Motor neuron (in vitro differentiated cells): ENCODE data around the gene C1orf167. TPM values are rescaled to one million over a fixed set of nuclear protein-coding genes. Genes with fewer than 3 reads are reported as not detected.

ENCODE experiments used
- ATAC-seq, 8 experiments: fragments of 200-7000 bp; cut with Tn5 transposase; replicated peaks in 6 of 8; 2 replicates each; pipeline ENCODE4 v1.8.0; 2021; ENCODE audit warnings: mild to moderate bottlenecking in 8 of 8, moderate library complexity in 8 of 8
- H3K27ac ChIP-seq, 2 donors: fragments of 250-450 bp; sonication (Bioruptor Pico); 2 replicates each; pipeline ENCODE4 v1.9.0; 2021; ENCODE audit warnings: antibody characterized with exemption in 2 of 2, mild to moderate bottlenecking in 2 of 2, moderate library complexity in 1 of 2
- H3K4me1 ChIP-seq, 2 donors: fragments of 250-450 bp; sonication (Bioruptor Pico); replicated peaks in 1 of 2; 2 replicates each; pipeline ENCODE4 v1.6.1; 2021; ENCODE audit warnings: antibody characterized with exemption in 2 of 2, mild to moderate bottlenecking in 2 of 2, moderate library complexity in 1 of 2
- H3K4me3 ChIP-seq, 5 donors: fragments of 250-450 bp; sonication (Bioruptor Pico); 2 replicates each; pipeline ENCODE4 v1.9.0; 2021; ENCODE audit warnings: antibody characterized with exemption in 5 of 5, mild to moderate bottlenecking in 5 of 5, moderate library complexity in 4 of 5
- WGBS, 10 experiments: fragments of 450-650 bp; shearing (Covaris generic); methylation state at CpG; one replicate each; pipeline ENCODE4 v1.0.0; 2022; 5-methylcytosine and 5-hydroxymethylcytosine counted together
- in situ Hi-C, 9 experiments: fragments of 400-800 bp; cut with MboI; loops; one replicate each; pipeline ENCODE4 v1.15.0; 2021; ENCODE audit warnings: low sequenced_read_pairs in 9 of 9, low pct_unique_long_range_greater_than_20kb in 2 of 9; ENCODE audit not compliant: unreplicated experiment in 9 of 9
- total RNA-seq, 8 experiments: library from RNA; unstranded; fragments of 300-600 nt; gene quantifications; 2 replicates each; pipeline versions ENCODE4 v1.2.3 to v1.2.4, GENCODE V29; 2022

Gene C1orf167
- total RNA-seq, 8 experiments from 2014 or later = 0.11 to 1.9 (median 0.35) TPM; not detected in 2

DNA sequence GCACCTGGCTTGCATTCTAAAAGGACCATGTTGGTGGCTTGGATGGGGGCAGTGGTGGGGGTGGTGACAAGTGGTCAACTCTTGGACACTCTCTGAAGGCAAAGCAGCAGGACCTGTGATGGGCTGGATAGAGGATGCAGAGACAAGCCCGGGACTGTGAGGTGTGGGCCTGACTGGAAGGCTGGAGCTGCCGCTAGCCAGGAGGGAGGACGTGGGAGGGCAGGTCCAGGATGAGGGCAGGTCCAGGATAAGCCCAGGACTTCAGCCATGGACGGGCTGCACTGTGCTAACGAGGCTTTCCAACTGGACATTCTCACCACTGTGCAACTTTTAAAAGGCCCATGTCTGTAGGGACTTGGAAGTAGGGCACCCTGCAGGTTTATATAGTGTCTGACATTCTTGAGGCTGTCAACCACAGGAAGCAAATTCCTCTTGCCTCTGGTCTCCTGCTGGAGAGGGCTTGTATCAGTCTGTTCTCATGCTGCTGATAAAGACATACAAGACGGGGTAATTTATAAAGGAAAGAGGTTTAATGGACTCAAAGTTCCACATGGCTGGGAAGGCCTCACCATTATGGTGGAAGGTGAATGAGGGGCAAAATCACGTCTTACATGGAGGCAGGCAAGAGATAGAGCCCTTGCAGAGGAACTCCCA is 8.3 kb upstream of the C1orf167 start:
- WGBS, 10 experiments = 18 to 94% (median 83%) methylated on average over 1 to 7 of the region's 7 CpGs; no CpG with 5 or more reads in 2 of the 10 experiments
- peak in 1 of 8 experiments; percentile 23 for ATAC-seq
- H3K4me1 ChIP-seq = peaks cover 10 to 12% of the 10 kb centered on the region in 2 donors
- no peak overlapping the region for H3K4me3 ChIP-seq
- in situ Hi-C loops = no loop called here
- H3K27ac ChIP-seq = no peak overlapping the region

DNA sequence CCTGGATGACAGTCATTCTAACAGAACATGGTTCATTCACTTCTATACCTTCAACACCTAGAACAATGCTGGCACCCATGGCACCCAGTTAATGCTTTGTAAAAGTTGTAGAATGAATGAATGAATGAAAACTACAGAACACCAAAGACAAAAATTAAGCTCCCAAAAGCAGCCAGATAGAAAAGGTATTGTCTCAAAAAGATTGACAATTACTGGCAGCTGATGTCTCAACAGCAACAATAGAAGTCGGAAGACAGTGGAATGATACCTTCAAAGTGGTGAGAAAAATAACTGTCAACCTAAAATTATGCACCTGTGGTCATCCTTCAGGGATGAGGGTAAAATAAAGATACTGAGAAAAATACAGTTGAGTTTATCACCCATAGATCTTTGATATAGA is 4.9 kb upstream of the C1orf167 start:
- Histone ChIP-seq H3K27ac (no peak overlapping the region), H3K4me1 (peaks cover 10 to 15% of the 10 kb centered on the region in 2 donors), H3K4me3 (no peak overlapping the region)
- in situ Hi-C loops = no loop called here
- WGBS, 10 experiments = 0 to 100% (median 80%) methylated on average over 1 of the region's 1 CpG
- no peak for ATAC-seq

DNA sequence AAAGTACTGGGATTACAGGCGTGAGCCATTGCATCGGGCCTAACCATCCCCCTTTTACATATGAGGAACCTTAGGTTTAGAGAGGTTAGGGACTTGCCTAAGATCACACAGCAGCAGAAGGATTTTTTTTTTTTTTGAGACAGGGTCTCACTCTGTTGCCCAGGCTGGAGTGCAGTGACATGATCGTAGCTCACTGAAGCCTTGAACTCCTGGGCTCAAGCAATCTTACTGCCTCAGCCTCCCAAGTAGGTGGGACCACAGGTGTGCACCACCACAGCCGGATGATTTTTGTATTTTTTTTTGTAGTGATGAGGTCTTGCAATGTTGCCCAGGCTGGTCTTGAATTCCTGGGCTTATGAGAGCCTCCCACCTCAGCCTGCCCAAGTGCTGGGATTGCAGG is 2.2 kb upstream of the C1orf167 start:
- H3K4me1 ChIP-seq = peaks cover 0 to 12% of the 10 kb centered on the region in 2 donors
- H3K27ac ChIP-seq = no peak overlapping the region
- in situ Hi-C loops = no loop called here
- 41 to 100% (median 88%) methylated on average over 1 to 4 of the region's 4 CpGs; no CpG with 5 or more reads in 4 of the 10 experiments for WGBS, 10 experiments
- no peak for ATAC-seq
- H3K4me3 ChIP-seq = no peak overlapping the region

DNA sequence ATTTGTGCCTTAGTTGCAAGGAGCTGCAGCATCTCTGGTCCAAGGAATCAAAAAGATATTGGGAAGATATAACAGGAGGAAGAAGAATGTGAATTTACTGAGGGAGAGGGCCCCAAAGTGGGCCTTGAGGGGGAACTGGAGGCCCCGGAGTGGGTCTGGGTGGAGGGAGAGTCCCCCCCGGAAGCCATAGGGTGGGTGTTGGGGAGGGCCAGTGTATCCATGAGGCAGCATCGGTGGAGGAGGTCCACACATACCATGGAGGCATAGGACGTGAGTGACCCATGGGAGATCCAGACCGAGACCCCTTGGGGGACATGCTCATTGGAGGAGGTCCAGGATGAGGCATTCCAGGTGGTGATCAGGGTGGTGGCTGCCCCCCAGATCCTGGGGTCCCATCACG is 708 bp upstream of the C1orf167 start:
- Histone ChIP-seq H3K4me3 (no peak overlapping the region), H3K4me1 (peaks cover 0 to 12% of the 10 kb centered on the region in 2 donors), H3K27ac (no peak overlapping the region)
- WGBS, 10 experiments = 50 to 90% (median 84%) methylated on average over 2 to 6 of the region's 6 CpGs; no CpG with 5 or more reads in 6 of the 10 experiments
- ATAC-seq = peak in 1 of 8 experiments; percentile 7
- in situ Hi-C loops = no loop called here

DNA sequence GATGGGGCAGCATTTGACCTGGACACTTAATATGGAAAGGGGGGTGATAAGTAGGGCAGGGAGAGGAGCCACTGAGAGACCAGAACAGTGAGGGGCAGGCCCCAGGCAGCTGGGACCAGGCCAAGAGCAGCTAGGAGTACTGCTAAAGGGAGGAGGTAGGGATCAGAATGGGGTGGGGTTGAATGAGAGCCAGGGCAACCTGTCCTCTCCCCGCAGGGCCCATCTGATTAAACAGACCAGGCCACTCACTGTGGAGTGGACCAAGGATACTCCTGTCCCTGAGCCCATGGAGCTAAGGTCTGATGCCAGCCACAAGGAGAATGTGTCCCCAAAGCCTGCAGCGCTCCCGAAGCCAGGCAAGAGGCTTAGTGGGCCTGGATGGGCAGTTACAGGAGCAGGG is 2.1 kb downstream of the C1orf167 start:
- H3K4me3 ChIP-seq = no peak overlapping the region
- H3K4me1 ChIP-seq = peaks cover 3 to 22% of the 10 kb centered on the region in 2 donors
- in situ Hi-C loops = no loop called here
- H3K27ac ChIP-seq = no peak overlapping the region
- peak; percentile 1 to 50 (median 20) for ATAC-seq
- WGBS, 10 experiments = 67 to 100% (median 92%) methylated on average over 1 to 2 of the region's 3 CpGs; no CpG with 5 or more reads in 7 of the 10 experiments

DNA sequence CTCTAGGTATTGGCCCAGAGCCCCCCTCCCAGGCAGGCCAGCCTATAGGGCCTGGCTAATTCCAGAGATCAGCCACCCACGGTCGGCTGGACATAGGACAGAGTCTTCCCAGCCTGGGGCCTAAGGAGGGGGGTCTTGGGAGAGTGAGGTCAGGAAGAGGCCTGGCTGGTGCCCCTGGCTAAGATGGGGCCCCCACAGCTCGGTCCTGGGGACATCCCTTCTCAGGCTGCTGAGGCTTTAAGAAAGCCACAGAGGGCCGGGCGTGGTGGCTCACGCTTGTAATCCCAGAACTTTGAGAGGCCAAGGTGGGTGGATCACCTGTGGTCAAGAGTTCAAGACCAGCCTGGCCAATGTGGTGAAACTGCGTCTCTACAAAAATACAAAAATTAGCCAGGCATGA is 2.5 kb downstream of the C1orf167 start:
- Histone ChIP-seq H3K4me1 (peaks cover 3 to 22% of the 10 kb centered on the region in 2 donors), H3K4me3 (no peak overlapping the region), H3K27ac (no peak overlapping the region)
- peak in 4 of 8 experiments; percentile 9 to 23 (median 15) for ATAC-seq
- in situ Hi-C loops = no loop called here
- 89 to 100% (median 93%) methylated on average over 1 to 4 of the region's 7 CpGs; no CpG with 5 or more reads in 5 of the 10 experiments for WGBS, 10 experiments

DNA sequence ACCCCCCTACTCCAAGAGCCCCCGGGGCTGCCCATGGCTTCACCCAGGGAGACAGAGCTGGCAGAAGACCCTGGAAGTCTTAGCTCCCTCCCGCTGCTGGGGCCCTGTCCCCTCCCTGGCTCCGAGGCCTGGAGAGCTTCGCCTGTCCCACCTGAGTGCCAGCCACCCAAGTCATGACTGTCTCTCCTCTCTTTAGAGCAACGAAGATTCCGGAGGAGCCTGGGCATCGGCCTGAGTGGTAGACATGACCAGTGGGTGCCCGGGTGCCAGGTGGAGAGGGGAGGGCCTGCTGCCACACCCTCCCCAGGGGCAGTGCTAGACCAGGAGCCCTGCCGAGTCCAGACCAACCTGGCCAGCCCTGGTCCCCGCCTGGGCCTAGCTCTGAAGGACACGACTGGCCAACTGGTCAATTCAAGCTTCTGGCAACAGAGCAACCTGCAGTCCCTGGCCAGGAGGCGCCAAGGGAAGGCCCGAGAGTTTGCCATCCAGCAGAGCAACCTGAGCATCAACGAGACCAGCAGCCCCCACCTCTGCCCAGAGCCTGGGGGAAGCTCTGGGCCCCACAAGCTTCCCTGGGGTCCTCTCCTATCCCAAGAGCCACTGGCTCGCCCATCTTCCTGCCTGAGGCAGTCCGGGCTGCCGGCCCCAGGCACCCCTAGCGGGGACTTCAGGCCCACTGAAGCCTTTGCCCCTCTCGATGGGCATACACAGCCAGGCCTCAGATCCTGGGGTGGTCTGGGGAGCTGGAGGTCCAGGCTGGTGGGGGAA is 3.9 kb downstream of the C1orf167 start:
- H3K27ac ChIP-seq = no peak overlapping the region
- WGBS, 10 experiments = 60 to 90% (median 85%) methylated on average over 1 to 11 of the region's 19 CpGs; no CpG with 5 or more reads in 6 of the 10 experiments
- in situ Hi-C loops = no loop called here
- peaks cover 3 to 22% of the 10 kb centered on the region in 2 donors for H3K4me1 ChIP-seq
- H3K4me3 ChIP-seq = no peak overlapping the region
- ATAC-seq = peak in 2 of 8 experiments; percentile 3 to 11

DNA sequence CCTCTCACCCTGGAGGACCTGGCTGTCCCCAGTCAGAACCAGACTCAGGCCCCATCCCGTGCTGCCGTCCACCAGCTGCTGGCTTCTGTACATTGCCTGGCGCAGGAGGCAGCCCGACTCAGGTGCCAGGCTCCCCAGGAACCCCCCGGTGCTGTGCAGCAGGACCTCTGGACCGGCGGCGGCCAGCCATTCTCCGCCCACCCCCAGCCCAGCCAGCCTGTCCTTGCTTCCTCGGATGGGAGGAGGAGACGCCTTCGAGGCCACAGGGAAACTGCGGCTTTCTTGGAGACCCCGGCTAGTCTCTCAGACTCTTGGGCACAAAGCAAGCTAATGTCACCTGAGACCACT is 4.4 kb downstream of the C1orf167 start:
- in situ Hi-C loops = no loop called here
- H3K4me3 ChIP-seq = no peak overlapping the region
- H3K4me1 ChIP-seq = peaks cover 3 to 22% of the 10 kb centered on the region in 2 donors
- WGBS, 10 experiments = 65 to 80% (median 74%) methylated on average over 2 to 6 of the region's 14 CpGs; no CpG with 5 or more reads in 7 of the 10 experiments
- peak in 2 of 8 experiments; percentile 3 to 5 for ATAC-seq
- no peak overlapping the region for H3K27ac ChIP-seq

DNA sequence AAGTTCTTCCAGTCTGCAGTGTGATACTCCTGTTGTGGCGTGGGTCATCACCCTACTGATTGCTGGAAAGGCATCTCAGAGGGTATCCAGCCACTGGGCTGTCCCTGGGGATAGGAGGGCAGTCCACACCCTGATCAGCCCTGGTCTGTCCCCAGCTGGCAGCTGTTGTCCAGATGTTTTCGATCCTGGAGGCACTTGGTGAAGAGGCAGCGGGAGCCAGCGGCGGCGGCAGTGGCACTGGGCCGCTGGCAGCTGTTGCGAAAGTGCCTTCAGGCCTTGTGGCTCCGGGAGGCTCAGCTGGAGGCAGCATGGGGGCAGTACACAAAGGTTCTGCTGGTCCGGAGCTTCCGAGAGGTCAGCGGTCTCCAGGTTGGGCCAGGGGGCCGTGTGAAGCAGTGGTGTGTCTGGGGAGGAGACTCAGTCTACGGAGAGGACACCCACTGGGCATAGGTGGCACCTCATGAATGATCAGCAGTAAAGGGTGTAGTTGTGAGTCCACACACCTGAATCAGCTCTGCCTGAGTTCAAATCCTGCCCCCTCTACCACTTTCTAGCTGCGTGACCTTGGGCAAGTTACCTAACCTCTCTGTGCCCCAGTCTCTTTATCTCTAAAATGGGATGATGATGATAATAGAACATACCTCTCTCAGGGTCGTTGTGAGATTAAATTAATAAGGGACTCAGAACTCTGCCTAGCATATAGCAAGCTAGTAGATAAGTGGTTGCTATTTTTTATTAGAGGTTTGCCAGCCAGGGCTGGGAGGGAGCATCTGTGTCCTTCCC is 6.1 kb downstream of the C1orf167 start:
- H3K4me3 ChIP-seq = no peak overlapping the region
- no peak overlapping the region for H3K27ac ChIP-seq
- in situ Hi-C loops = no loop called here
- peak in 3 of 8 experiments; percentile 27 to 64 (median 55) for ATAC-seq
- peaks cover 3 to 15% of the 10 kb centered on the region in 2 donors for H3K4me1 ChIP-seq
- 20 to 83% (median 60%) methylated on average over 1 to 14 of the region's 16 CpGs; no CpG with 5 or more reads in 3 of the 10 experiments for WGBS, 10 experiments

DNA sequence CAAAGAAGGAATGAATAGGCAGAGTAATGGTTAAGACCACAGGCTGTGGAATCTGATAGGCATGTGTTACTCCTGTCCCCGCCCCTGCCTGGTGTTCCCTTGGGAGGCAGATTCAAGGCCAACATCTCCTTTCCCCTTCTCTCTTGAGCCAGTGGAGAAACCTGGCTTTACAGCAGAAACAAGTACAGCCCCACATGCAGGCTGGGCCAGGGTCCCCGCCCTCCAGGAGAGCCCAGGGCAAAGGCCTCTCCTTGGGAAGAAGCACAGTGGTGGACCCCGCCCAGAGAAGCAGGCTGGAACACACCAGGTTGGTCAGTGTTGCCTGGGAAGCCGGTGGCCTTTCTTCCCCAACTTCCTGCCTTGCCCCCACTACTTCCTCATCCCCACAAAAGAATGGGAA is 6.8 kb downstream of the C1orf167 start:
- in situ Hi-C loops = no loop called here
- ATAC-seq = peak in 3 of 8 experiments; percentile 43 to 66 (median 46)
- Histone ChIP-seq H3K27ac (no peak overlapping the region), H3K4me1 (peaks cover 3 to 15% of the 10 kb centered on the region in 2 donors), H3K4me3 (no peak overlapping the region)
- WGBS, 10 experiments = 33 to 67% (median 60%) methylated on average over 1 to 3 of the region's 4 CpGs; no CpG with 5 or more reads in 5 of the 10 experiments

DNA sequence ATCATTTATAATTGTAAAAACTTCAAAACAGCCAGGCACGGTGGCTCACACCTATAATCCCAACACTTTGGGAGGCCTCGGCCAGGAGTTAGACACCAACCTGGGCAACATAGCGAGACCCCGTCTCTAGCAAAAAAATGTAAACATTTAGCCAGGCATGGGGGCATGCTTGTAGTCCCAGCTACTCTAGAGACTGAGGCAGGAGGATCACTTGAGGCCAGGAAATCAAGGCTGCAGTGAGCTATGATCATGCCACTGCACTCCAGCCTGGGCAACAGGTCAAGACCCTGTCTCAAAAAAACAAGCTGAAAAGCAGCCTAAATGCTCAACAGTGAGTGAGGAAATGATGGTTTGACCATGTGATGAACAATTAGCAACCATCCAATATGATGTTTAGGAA is 7.3 kb downstream of the C1orf167 start:
- 33 to 100% (median 80%) methylated on average over 1 to 4 of the region's 4 CpGs; no CpG with 5 or more reads in 3 of the 10 experiments for WGBS, 10 experiments
- Histone ChIP-seq H3K27ac (no peak overlapping the region), H3K4me3 (no peak overlapping the region), H3K4me1 (peaks cover 3 to 13% of the 10 kb centered on the region in 2 donors)
- in situ Hi-C loops = no loop called here
- ATAC-seq = no peak

DNA sequence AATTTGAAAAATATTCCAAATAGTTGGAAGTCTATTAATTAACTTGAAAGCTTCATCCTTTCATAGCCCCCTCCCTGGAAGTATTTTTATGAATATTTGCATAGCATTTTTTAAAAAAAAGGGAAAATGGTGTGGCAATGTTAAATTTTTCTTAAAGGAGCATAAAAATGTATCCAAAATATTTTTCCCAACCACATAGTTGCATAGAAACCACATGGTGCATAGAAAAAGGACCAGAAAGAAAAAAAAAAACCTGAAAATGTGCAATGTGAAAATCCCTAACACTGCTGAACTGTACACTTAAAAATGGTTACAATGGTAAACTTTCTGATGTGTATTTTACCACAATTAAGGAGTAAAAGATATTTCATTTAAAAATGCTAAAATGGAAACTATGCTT is 8.0 kb downstream of the C1orf167 start:
- in situ Hi-C loops = no loop called here
- Histone ChIP-seq H3K4me1 (peaks cover 3 to 10% of the 10 kb centered on the region in 2 donors), H3K27ac (no peak overlapping the region), H3K4me3 (no peak overlapping the region)
- ATAC-seq = peak in 1 of 8 experiments; percentile 34
